Stimulated activated CD4-positive, alpha-beta T cell treated with anti-CD3 and anti-CD28 coated beads, Interleukin-1b, Interleukin-23, amount 100 ng/mL, for 4 hours (primary cell): ENCODE measurements around the gene LRRC8B.
"Not testable (repeated sequence)": the region's sequence is repeated elsewhere in the genome, so short reads cannot be mapped to it uniquely, and the experiment has no call there.

Experiments used
- DNase-seq, 2 donors: peaks; one replicate each; pipeline ENCODE4 v3.0.0-alpha.2; 2020; ENCODE audit warnings: low read depth in 2 of 2

Gene LRRC8B

DNA sequence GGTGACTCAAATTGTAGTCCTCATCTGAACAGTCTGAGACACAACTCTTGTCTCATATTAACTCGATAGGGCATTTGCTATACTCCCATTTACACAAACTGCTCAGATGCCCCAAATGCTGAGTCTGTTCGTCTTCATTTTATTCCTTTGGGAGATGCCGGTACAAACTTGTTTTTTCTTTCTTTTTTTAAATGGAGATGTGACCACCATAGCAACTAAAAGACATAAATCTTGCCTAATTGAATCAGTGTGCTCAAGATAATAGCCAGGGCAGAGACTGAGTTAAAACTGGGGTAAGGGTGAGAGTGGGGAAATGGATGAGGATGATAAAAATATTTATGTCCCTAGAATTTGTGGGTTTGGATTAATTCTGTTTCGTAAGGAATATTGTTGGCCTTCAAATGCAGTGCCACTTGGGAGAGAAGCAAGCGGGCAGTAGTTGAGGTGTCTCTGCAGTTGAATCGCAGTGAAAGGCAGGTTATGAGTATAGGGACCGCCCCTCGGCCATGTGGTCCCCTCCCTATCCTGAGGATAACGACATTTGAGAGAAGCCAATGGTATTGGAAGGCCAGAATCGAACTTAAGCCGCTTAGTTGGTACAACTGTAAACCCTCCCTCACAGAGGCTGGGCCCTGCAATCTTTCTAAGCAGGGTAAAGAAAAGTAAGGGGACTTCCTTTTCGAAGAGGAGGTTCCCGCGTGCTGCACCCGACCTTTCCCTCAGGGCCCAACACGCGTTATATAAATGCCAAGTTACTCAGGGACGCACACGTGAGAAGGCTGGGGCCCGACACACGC lies 859 bp upstream of the LRRC8B start:
- peak in 1 of 2 donors; percentile 56 for DNase-seq

DNA sequence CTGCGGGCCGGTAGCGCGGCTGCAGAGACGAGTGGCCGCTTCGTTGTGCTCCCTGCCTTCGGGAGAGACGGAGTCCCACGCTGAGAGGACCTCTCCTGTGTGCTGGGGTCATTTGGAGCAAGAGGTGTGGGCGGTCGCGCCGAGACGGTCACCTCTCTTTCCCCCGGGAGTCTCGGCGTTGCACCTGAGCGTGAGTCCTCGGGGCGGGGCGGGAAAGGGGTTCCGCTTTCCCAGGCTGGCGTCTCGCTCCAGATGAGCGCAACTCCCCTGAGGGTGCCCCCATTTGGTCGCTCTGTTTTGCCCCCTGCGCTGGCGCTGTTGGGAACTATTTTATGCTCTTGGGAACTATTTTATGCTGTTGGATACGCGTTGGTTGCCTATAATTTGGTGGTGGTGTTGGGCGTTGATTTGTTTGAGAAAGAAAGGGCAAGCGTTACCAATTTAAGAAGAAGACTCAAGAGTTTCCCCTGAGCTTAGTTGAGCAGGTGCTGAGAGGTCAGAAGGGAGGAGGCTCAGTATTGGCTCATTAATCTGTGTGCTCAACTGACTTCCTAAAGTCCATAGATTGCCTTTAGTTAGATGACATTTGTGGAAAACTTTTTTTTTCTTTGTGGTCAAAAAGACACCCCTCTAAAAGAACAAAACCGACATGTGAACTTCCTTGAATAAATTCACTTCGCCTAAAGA lies 683 bp downstream of the LRRC8B start:
- DNase-seq: peak in 1 of 2 donors; percentile 30

DNA sequence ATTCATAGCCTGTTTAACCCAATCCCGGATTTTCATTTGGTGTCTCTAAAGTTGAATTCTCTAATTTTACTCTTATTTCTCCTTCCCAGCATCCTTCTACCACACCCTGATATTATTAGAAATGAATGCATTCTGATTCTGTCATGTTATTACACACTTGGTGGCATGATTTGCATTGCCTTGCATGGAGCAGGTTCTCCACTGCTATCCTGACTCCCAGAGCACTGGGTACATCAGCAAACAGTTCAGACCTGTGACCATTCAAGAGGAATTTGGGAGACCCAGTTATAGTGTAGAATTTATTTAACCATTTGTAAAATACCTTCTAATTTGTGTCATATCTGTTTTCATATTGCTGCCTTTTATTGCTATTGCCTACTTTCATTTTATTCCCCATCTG lies 2.6 kb downstream of the LRRC8B start:
- no peak for DNase-seq

DNA sequence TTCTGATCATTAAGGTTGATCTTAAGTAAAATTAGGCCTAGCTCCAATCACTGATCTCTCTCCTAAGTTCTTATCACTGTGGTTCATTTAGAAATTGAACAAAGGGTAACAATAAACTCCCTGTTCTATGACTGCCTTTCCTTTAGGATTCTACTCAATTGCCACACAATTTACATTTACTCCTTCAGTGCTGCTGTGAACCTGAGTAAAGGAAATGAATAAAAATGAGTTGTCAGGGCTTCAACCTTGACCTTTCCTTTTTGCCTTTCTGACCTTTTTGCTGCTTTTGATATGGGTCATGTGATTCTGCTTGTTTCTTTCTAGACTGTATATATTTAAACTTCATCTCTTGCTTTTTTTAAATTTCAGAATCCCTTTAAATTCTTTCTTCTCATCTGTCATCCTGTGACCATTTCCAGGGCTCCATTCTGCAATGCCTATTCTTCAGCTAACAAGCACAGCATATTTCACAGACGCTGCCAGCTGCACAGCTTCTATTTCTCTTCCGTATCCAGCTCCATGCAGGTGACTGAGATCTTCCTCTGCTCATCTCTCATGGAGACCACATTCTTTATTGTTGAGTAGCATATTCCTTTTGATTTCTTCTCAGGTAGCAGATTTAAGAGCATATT lies 3.2 kb downstream of the LRRC8B start:
- no peak for DNase-seq

DNA sequence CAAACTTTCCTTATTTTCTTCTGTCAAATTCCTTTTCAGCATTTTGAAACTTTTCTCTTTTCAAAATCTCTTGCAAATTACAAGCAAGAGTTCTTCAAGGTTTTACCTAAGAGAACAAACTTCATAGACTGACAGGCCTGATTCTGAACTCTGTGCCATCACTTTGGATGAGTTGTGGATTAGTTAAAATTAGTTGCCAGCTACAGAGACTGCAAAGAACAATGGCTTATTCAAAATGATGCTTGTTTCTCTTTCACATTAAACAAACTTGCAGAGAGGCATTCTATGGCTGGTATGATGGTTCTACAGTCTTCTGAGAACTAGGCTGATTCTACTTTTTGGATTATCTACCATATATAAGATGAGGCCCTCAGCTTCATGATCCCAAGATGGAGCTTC lies 3.8 kb downstream of the LRRC8B start:
- no peak for DNase-seq

DNA sequence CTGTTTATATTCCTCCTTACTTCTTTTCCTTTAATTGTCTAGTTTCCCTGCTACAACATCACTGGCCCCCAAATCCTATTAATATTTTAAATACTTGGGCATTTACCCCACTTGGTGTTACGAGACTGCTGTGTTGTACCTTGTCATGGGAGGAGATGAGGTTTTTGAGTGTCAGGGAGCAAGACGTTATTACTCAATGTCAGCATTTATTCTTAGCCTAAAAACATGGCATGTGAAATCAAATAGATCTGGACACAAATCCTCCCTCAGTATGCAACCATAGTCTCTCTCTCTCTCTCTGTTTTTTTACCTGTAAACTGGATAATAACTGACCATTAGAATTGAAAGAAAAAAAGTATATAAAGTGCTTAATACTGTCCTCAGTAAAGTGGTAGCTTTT lies 4.6 kb downstream of the LRRC8B start:
- DNase-seq: no peak

DNA sequence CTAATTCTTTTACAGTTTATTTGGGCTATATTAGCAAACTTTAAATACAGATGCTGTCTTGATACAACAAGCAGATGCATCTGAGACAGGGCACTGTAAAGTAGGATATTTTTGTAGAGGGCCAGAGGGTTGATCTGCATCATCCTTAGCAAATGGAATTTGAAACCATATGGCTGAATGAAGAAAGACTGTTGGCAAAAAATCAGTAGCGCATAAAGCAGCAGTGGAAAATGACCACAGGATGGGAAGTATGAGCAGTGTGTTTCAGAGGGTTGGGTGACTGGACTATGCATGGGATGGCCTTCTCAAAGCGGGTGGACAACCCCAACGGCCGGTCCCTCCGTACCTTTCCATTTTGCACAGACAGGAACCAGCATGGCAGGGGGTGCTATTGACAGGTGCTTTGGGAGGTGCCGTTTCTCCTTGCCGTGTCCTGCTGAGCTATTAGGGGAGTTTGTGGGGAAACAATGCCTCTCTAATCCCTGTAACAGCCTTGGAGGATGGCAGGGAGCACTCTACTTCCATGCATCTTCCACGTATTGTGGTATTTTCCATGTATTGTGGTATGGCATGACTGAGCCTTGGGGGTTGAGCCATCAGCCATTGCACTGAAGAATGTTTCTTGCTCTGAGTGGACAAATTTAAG lies 5.9 kb downstream of the LRRC8B start:
- no peak for DNase-seq

DNA sequence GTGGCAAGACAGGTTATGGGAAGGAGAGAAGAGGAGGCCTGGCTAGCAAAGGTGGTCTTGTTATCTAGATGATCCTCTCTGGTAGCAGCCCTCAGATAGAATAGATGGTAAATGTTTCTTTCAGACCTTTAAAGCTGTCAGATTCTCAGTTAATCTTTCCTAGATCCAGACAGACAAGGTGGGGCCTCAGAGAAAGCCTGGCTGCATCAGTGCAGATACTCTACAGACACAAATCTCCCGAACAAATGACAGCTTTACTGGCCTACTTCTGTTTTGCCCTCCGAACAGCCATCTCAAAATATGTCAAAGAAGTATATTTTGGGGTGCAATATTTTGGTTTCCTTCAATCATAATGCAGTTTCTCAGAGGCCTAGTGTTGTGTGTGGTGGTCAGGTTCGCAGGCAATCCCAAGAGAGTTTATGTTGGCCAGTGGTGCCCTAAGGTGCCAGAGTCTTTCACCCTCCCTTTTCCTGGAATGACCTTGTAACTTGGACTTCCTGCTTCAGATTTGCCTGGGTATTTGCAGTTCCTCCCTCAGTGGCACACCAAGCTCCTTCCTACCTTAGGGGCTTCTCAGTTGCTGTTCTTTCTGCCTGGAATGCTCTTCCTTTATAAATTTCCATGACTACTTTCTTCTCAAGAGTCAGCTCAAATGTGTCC lies 7.0 kb downstream of the LRRC8B start:
- no peak for DNase-seq

DNA sequence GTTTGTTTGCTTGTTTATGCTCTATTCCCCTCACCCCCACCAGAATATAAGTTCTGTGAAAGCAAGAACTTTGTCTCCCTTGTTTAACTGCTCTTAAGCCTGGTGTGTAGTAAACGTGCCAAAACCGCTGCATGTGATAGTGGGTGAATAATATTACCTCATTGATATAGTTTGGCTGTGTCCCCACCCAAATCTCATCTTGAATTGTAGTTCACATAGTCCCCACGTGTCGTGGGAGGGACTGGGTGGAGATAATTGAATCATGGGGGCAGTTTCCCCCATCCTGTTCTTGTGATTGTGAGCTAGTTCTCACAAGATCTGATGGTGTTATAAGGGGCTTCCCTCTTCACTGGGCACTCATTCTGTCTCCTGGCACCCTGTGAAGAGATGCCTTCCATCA lies 7.6 kb downstream of the LRRC8B start:
- DNase-seq: no peak

DNA sequence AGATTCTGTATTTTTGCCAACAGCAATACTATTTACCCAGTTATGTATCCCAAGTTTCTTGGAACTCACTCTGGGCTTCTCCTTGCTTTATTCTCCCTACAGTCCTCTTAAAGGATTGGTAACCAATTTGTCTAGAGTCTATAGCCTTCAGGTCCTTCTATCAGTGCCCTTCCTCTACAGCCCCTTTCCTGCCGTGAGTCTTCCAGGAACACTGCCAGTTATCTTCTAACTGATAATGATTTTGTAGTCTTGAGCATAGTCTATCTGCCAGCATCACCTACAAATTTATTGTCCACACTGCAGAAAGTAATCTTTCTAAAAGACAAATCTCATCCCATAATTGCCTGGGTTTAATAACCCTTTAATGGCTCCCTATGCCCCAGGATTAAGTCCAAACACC lies 8.2 kb downstream of the LRRC8B start:
- DNase-seq: no peak

DNA sequence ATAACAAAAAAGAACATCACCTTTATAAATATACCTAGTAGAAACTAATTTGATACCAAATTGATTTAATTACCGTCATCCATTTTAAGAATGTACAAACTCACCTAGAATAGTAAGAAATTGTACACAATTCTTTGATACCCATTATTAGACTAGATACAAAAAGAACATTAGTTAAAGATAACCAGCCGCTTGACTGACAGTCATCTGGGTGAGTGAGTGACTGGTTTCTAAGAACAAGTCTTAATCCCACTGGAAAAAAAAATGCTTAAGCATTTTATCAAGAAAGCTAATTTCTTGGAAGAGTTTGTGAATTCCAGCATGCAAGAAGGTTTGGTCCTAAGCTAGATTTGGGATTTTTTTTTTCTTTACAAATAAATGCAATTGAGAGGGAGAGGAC lies 10.9 kb downstream of the LRRC8B start:
- no peak for DNase-seq

DNA sequence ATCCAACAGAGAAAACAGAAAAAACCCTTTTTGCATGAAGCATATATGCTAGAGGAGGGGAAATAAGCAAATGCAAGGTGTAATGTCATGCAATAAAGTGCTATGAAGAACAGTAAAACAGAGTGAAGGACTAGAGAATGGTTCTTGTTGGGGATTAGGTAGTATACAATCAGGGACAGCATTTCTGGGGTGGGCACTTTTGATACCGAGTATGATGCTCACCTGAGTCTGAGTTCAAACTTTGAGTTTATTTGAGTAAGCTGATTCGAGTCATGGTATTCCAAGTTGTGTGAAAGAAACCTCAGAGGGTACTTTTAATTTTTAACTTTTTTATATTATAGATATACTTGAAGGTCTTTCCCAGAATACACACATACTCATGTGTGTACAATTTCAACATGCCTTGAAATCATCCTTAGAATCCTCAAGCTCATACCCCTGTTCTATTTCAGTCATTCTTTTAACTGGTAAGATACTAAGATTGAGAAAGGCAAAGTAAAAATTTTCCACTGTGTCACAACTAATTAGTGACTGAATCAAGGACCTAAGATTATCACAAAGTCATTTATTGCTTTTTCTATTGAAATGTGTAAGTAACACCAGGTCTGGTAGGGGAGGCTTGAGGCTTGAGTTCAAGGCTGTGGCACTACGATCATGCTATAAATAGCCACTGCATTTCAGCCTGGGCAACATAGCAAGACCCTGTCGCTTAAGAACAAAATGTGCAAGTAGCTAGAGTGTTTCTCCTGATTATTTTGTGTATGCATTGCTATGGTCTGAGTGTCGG lies 12.1 kb downstream of the LRRC8B start:
- no peak for DNase-seq

DNA sequence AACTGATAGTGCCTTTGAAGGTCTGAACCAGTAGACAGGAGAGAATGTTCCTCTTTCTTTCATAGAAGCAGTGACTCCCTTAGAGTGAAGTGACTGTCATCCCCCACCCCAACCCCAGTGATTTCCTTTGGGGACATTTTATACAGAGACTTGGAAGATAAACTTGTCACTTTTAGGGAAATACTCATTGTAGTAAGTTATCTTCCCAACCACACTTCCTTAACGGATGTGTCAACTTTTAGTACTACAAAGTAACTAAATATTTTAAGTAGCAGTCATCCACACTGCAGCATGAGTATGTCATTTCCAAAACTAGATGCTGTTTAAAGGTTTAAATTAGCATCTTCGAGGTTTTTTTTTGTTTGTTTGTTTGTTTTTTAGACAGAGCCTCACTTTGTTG lies 13.7 kb downstream of the LRRC8B start:
- no peak for DNase-seq

DNA sequence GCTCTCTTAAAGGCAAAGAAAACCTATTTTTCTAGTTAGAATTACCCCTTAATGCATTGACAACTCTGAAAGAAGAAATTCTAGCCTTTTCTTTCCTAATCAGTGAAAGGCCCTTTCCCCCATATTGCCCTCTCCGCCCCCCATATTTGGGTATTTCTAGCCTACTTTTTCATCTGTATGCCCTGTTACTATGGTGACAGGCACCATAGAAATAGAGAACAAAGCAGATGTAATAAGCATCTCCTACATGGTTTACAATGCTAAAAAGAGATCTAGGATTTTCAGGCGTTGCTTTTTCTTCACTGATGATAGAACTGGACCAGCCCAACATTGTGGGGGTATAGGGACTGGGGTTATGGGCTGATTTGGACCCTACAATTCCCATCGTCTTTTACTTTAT lies 14.5 kb downstream of the LRRC8B start:
- no peak for DNase-seq

DNA sequence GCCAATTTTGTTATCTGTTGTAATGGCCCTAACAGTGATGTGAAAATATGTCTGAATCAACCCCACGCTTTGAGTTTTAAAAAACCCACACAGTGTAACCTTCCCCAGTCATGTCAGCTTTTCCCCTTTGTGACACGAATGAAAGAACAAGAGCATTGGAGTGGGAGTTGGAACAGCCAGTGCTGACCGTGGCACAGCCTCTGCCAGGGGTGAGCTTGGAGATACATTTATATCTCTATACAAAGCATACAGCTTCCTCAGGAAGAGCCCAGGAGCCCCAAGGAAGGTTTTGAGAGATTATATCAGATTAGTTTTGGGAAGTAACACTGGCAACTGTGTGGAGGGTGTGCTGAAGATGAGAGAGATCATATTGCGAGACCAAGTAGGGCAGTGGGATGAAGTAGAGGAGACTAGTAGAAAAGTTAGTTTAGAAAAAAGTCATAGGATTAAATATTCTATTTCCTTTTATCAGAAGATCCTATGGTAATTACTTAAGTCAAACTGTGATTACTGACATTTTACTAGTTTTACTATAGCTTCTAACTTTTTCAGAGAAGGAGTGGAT lies 15.9 kb downstream of the LRRC8B start:
- DNase-seq: no peak

DNA sequence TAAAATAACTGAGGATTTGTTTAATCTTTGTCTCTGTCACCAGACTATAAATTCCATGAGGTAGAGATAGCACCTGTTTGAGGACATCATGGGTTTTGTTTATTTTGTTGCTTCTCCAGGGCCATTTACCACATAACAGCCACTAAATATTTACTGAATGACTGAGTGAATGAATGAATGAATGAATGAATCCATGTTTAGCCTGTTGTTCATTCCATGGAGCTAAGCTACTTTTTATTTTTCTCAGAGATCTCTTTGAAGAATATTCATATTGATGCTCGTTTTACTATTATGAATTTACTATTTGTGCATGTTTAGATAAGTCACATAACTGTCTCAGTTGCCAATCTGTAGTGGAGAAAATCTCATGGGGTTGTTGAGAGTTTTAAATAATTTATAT lies 17.7 kb downstream of the LRRC8B start:
- DNase-seq: no peak

DNA sequence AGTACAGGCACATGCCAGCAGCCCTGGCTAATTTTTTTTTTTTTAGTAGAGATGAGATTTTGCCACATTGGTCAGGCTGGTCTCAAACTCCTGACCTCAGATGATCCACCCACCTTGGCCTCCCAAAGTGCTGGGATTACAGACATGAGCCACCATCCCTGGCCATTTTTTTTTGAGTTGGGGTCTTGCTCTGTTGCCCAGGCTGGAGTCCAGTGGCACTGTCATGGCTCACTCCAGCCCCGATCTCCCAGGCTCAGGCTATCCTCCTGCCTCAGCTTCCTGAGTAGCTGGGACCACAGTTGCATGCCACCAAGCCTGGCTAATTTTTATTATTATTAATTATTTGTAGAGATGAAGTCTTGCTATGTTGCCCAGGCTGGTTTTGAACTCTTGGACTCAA lies 19.0 kb downstream of the LRRC8B start:
- not testable (repeated sequence) for DNase-seq

DNA sequence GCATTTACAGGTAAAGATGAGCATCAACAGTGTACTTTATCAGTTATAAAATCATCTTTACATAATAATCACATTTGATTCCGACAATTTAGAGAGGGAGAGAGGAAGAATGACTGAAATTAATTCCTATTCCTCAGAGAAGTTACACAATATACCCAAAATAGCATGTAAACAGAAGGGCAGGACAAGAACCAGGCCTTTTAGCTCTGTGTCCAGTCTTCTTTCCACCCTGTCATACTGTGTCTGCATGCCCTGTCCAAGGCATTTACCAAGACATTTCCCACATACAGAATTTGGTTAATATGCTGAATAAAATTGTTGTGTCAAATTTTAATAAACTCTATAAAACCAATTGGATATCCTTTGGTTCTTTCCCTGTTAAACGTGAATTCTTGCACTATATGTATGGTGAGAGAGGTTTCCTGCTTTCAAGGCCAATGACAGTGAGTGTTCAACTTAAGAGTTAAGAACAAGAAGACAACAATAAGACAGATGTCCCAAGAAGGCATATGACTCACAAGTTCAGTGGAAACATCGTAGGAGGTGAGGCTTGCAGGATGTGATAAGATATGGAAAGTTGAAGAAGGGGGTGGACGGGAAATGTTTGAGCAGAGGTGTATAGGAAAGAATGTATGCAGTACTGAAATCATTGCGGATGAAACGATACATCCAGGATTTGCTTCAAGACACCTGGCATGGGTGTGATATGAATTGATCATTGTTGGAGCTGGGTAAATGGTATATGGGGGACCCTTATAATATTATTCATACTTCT lies 20.8 kb downstream of the LRRC8B start:
- DNase-seq: peak in 1 of 2 donors; percentile 54

DNA sequence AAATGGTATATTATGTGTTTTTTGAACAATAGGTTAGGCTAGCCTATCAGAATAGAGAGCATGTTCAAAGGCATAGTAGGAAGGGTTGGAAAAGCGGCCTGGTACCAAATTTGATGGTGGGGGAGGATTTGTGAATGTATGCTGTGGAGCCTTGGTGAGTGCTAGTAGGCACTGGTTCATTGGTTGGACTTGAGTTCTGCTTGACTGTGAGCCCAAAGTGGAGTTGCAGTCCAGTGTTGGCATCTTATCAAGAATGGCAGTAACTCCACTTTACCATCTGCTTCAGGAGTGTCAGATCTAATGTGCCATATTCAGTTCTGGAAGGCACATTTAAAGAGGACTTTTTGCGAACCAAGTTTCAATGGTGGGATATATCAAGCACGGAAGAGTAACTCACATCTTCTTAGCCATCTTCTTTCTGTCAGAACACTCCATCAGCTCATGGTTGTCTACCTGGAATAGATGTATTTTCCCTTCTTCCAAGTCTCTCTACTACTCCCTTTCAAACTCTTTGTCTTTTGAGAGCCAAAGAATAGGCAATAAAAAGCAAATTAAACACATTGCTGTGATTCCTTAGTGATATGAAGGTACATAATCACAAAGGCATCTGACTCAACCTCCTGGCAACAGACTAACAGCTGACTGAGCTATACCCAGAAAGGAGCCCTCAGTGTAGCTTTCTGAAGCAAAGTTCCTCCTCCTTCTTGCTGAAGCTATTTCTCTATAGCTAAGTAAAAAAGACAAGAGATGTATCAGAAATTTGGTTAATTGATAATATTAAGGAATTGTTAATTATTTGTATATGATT lies 21.7 kb downstream of the LRRC8B start:
- DNase-seq: no peak
